ENCODE measurements around the gene ATP6V1E1.

Gene ATP6V1E1

DNA sequence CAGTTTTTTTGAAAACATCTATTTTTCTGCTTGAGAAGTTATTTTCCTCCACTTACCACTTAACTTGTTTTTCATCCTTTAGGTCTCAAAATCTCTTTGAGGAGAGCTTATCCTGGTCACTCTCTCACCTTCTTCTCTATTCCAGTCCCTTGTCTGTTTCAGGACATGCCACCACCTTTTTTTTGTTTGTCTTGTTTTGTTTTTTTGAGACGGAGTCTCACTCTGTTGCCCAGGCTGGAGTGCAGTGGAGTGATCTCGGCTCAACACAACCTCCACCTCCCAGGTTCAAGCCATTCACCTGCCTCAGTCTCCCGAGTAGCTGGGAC, 5.4 kb upstream of the ATP6V1E1 start:
- TF ChIP-seq, protein P1, sequence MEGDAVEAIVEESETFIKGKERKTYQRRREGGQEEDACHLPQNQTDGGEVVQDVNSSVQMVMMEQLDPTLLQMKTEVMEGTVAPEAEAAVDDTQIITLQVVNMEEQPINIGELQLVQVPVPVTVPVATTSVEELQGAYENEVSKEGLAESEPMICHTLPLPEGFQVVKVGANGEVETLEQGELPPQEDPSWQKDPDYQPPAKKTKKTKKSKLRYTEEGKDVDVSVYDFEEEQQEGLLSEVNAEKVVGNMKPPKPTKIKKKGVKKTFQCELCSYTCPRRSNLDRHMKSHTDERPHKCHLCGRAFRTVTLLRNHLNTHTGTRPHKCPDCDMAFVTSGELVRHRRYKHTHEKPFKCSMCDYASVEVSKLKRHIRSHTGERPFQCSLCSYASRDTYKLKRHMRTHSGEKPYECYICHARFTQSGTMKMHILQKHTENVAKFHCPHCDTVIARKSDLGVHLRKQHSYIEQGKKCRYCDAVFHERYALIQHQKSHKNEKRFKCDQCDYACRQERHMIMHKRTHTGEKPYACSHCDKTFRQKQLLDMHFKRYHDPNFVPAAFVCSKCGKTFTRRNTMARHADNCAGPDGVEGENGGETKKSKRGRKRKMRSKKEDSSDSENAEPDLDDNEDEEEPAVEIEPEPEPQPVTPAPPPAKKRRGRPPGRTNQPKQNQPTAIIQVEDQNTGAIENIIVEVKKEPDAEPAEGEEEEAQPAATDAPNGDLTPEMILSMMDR (conservative IDR thresholded peaks at IDR 0.05; ENCODE audit: low read length): no peak
- DNase-seq (ENCODE audit: low read depth): no peak
- no peak overlapping the region for H3K4me3 ChIP-seq (ENCODE audit: low read length)

DNA sequence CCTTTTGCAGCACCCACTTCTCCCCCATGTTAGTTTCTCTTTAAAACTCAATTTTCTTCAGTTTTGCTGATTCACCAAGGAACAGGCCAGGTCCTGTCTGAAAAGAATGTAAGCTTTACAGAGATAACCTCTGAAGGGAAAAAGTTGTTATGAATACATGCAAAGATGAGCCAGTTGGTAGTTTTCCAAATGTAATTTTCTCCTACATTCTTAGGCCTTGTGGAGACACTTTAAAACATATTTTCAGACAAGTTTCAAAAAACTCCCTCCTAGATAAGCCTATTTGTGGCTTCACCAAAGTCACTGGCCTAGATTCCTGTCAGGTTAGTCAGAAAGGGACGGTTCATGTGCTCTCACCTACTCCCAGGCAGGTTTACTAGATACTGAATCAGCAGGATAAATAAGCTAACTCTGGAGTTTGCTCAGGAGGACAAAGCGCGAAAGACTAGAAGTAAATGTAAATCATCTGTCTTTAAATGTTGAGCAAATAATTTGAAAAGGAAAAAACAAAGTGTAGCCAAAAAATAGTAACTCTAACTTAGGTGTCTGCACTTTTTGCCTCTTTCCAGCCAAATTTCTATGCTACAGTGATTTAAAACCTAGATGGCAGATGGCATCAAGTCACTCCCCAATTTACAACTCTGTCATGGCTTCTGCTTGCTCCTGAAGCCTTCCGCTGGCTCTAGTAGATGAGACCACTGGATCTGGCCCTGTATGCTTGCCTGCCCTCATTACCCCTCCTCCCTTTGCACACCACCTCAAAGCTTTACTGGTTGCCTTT, 4.9 kb upstream of the ATP6V1E1 start:
- TF ChIP-seq, protein P1 (conservative IDR thresholded peaks at IDR 0.05; ENCODE audit: low read length): no peak
- no peak overlapping the region for H3K4me3 ChIP-seq (ENCODE audit: low read length)
- DNase-seq (ENCODE audit: low read depth): peak; percentile 87

DNA sequence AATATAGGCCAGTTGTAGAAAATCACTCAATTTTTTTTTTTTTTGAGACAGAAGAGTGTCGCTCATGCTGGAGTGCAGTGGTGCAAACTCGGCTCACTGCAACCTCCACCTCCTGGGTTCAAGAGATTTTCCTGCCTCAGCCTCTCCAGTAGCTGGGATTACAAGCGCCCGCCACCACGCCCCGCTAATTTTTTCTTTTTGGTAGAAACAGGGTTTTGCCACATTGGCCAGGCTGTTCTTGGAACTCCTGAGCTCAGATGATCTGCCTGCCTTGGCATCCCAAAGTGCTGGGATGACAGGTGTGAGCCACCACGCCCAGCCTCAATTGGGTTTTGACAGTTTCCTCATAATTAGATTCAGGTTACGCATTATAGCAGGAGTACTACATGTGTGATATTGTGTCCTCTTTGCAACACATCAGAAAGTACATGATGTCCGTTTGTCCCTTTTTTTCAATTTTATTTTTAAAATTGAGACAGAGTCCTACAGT, 2.6 kb upstream of the ATP6V1E1 start:
- TF ChIP-seq, protein P1 (conservative IDR thresholded peaks at IDR 0.05; ENCODE audit: low read length): no peak
- DNase-seq (ENCODE audit: low read depth): no peak
- no peak overlapping the region for H3K4me3 ChIP-seq (ENCODE audit: low read length)

DNA sequence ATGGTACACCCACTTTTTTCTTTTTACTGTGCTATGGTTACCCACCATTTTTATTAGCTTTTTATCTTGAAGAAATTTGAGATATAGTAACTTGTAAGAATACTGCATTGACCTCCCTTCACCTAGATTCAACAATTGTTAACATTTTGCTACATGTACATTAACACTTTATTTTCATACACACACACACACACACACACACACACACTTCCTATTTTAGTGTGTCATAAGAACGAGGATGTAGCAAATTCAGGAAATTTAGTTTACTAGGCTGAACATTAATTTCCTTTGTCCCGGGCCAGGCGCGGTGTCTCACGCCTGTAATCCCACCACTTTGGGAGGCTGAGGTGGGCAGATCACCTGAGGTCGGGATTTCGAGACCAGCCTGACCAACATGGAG, 1.1 kb upstream of the ATP6V1E1 start:
- no peak overlapping the region; the same call in 1 of the 2 replicates for H3K4me3 ChIP-seq (ENCODE audit: low read length)
- TF ChIP-seq, protein P1 (conservative IDR thresholded peaks at IDR 0.05; ENCODE audit: low read length): no peak
- DNase-seq (ENCODE audit: low read depth): no peak

DNA sequence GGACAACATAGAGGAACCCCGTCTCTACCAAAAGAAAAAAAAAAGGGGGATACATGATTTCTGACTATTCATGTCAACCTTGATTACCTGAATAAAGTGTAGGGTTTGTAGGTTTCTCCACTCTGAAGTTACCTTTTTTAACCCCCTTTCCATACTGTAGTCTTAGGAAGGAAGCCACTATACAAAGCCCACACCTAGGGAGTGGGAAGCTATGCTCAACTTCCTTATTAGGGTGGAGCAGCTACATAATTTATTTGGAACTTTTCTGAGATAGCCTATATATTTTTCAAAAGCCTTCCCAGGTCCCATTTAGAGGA, 582 bp upstream of the ATP6V1E1 start:
- H3K4me3 ChIP-seq (ENCODE audit: low read length): peak overlapping the region; percentile 100
- no peak for DNase-seq (ENCODE audit: low read depth)
- TF ChIP-seq, protein P1 (conservative IDR thresholded peaks at IDR 0.05; ENCODE audit: low read length): no peak

DNA sequence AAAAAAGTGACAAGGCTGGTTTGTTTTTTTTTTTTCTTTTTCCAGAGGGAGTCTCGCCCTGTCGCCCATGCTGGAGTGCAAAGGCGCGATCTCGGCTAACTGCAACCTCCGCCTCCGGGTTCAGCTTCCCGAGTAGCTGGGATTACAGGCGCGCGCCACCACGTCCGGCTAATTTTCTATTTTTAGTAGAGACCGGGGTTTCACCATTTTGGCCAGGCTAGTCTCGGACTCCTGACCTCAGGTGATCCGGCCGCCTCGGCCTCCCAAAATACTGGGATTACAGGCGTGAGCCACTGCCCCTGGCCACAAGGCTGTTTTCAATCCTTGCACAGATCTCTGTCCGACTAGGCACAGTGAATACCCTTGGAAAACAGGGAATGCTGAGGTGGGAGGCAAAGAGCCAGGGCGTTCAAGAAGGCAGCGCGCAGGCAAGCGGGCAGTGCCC, 566 bp downstream of the ATP6V1E1 start:
- DNase-seq (ENCODE audit: low read depth): no peak
- H3K4me3 ChIP-seq (ENCODE audit: low read length): peak overlapping the region; percentile 100
- TF ChIP-seq, protein P1 (conservative IDR thresholded peaks at IDR 0.05; ENCODE audit: low read length): no peak

DNA sequence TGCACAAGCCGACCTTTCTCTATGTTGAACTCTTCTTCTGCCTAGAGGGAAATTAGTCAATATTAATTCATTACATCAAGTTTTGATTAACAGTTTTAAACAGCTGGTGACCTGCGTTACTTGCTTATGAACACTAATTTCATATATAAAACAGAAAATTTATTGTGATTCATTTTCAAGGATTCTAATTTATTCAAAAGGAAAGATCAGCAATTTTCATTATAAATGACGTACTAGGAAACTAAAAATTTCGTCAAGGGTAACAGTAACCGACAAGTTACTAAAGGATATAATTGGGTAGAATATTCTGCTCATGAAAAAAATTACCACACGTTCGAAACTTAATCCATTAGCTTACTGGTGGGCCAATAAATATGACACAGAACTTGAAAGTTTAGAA, 15.3 kb downstream of the ATP6V1E1 start:
- H3K4me3 ChIP-seq (ENCODE audit: low read length): no peak overlapping the region
- TF ChIP-seq, protein P1 (conservative IDR thresholded peaks at IDR 0.05; ENCODE audit: low read length): no peak

More for the DNA sequence above, 15.3 kb downstream of the ATP6V1E1 start:
- DNase-seq (ENCODE audit: low read depth): no peak
